ENCODE data around the gene PRPF40B.

DNA sequence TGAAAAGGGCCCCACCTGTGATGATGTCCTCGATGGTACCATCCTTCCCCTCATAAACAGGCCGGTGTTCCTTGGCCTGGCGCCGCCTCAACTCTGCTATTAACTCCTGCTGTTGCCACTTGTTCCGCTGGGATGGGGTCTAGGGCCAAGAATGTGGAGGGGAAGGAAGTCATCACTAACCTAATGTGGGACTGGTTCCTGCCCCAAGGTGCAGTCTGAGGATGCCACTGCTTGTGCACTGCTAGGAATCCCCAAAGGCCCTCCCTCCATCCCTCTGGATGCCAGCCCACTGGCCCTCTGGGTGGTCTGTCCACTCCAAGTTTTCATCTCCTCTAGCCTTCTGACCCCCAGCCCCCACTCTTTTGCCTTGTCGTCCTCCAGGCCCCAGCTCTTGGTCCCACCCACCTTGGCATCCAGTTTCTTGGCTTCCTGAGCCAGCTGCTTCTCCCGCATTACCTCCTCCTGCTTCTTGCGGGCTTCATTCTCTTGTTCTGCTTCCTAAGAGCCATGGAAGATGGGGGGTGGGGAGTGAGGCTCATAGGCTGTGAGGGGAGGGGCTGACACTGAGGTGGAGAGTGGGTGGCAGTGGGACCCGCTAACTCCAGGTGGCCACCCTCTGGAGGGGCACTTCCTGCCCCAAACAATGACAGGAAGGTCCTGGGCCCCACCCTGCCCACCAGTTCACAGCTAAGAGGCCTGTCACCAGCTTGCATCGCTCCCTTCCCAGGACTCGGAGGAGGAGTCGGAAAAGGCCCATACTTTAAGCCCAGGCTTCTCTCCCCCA, 23.7 kb downstream of the PRPF40B start:
- TF ChIP-seq, protein P1, sequence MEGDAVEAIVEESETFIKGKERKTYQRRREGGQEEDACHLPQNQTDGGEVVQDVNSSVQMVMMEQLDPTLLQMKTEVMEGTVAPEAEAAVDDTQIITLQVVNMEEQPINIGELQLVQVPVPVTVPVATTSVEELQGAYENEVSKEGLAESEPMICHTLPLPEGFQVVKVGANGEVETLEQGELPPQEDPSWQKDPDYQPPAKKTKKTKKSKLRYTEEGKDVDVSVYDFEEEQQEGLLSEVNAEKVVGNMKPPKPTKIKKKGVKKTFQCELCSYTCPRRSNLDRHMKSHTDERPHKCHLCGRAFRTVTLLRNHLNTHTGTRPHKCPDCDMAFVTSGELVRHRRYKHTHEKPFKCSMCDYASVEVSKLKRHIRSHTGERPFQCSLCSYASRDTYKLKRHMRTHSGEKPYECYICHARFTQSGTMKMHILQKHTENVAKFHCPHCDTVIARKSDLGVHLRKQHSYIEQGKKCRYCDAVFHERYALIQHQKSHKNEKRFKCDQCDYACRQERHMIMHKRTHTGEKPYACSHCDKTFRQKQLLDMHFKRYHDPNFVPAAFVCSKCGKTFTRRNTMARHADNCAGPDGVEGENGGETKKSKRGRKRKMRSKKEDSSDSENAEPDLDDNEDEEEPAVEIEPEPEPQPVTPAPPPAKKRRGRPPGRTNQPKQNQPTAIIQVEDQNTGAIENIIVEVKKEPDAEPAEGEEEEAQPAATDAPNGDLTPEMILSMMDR (conservative IDR thresholded peaks at IDR 0.05 in 1 of 2, IDR thresholded peaks at IDR 0.05 in 1 of 2; ENCODE audit: extremely low read depth in 1 of 2, insufficient read depth in 1 of 2, low read depth in 1 of 2, low read length in 2 of 2) = no peak
- no peak for TF ChIP-seq EZH2 (IDR thresholded peaks at IDR 0.05; ENCODE audit: borderline replicate concordance, low read length)

All from mammary epithelial cell (primary cell).